ENCODE data around the gene MYLK.

MYLK gene

DNA sequence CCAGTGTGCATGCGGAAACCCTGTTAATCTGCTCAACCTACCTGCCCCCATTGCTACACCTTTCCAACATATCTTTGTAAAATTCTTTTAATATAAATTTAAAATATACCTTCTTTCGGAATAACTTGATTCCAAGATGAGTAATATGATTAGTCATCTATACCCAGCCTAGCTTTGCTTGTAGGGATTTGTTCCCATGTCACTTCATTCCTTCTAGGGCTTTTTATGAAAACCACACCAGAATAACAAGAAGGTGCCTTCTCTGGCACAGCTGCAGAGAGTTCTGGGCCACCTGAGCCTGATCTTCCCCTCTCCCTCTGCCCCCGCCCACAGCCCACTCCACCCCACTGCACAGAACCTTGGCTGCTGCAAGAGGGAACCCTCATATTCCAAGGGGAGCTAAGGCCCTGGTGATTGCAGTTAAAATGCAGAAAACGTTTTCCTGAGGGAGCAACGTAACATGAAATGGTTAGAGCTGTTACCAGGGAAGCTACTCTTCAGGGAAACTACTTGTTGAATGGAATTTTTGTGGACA is 260.7 kb downstream of the MYLK start:
- DNase-seq (ENCODE audit: low read depth), result no peak
- TF ChIP-seq, protein P1, sequence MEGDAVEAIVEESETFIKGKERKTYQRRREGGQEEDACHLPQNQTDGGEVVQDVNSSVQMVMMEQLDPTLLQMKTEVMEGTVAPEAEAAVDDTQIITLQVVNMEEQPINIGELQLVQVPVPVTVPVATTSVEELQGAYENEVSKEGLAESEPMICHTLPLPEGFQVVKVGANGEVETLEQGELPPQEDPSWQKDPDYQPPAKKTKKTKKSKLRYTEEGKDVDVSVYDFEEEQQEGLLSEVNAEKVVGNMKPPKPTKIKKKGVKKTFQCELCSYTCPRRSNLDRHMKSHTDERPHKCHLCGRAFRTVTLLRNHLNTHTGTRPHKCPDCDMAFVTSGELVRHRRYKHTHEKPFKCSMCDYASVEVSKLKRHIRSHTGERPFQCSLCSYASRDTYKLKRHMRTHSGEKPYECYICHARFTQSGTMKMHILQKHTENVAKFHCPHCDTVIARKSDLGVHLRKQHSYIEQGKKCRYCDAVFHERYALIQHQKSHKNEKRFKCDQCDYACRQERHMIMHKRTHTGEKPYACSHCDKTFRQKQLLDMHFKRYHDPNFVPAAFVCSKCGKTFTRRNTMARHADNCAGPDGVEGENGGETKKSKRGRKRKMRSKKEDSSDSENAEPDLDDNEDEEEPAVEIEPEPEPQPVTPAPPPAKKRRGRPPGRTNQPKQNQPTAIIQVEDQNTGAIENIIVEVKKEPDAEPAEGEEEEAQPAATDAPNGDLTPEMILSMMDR (IDR thresholded peaks at IDR 0.05; ENCODE audit: insufficient read depth, low read depth, low read length, missing control alignments), result no peak
- no peak overlapping the region for H3K4me3 ChIP-seq (ENCODE audit: low read depth, low read length)

DNA sequence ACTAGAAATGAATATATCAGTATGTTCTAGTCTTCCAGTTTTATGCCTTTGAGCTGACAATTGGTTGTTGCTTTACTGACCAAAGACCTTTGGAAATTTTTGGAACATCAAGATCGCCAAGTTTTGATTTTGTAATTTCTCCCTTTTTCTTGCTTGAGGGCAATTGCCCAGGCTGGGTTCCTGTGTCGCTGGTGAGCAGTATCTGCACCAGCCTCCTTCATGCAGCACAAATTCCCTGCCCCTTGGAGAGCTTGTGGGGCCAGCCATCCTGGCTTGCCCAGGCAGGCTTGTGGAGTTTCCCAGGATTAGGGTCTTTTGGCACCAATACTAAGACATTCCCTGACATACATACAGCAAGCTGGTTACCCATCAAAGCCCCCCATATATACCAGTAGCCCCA is 261.4 kb downstream of the MYLK start:
- no peak for DNase-seq (ENCODE audit: low read depth)
- TF ChIP-seq, protein P1 (IDR thresholded peaks at IDR 0.05; ENCODE audit: insufficient read depth, low read depth, low read length, missing control alignments), result no peak
- no peak overlapping the region for H3K4me3 ChIP-seq (ENCODE audit: low read depth, low read length)

GRCh38 chr3:123621850-123622189 is 262.3 kb downstream of the MYLK start:
- no peak for DNase-seq (ENCODE audit: low read depth)
- TF ChIP-seq, protein P1 (IDR thresholded peaks at IDR 0.05; ENCODE audit: insufficient read depth, low read depth, low read length, missing control alignments), result no peak
- no peak overlapping the region for H3K4me3 ChIP-seq (ENCODE audit: low read depth, low read length)

DNA sequence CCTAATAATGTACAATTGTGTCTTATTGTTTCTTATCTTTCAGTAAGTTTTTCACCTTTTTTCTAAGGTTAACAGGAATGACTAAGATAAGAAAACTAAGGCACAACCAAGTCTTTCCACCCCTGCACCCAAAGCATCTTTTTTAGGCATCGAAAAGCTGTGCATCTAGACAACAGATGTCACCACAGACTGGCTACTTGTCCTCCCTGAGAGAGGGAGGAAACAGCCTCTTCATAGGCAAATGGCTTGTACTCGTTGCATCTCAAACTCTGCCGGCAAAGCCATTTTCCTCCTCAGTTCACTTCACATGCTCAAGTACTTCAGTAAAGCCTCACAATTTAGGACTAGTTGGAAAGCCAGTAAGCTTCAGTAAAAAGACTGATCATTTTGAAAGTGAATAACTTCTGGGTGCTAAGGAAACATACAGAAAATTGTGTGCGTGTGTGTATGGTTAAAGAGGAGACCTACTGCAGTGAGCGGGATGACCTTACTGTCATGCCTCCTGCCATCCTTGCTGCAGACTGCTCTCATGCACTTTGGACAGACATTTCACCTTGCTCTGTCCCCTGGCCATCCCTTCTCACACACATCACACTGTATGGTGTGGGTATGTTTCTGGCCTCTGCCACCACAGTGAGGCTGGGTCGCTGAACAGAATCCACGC is 262.8 kb downstream of the MYLK start:
- H3K4me3 ChIP-seq (ENCODE audit: low read depth, low read length), result no peak overlapping the region
- no peak for DNase-seq (ENCODE audit: low read depth)
- TF ChIP-seq, protein P1 (IDR thresholded peaks at IDR 0.05; ENCODE audit: insufficient read depth, low read depth, low read length, missing control alignments), result no peak

DNA sequence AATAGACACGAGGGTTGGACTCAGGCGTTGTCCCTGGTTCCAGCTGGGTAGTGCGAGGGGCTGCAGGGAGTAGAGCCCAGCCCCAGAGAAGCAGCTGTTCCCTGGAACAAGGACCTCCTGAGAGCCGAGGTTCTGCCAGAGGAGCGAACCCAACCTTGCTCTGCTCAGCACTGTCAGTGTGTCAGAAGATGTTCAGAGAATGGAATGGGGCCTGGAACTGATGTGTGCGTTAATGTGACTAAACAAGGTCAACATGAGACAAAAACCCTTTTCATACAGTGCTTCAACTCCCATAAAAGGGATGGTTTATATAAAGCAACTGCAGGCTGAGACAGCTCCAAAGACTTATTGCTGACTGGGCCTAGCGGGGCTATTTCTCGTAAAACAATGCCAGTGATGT is 263.8 kb downstream of the MYLK start:
- DNase-seq (ENCODE audit: low read depth), result no peak
- TF ChIP-seq, protein P1 (IDR thresholded peaks at IDR 0.05; ENCODE audit: insufficient read depth, low read depth, low read length, missing control alignments), result no peak
- H3K4me3 ChIP-seq (ENCODE audit: low read depth, low read length), result no peak overlapping the region

DNA sequence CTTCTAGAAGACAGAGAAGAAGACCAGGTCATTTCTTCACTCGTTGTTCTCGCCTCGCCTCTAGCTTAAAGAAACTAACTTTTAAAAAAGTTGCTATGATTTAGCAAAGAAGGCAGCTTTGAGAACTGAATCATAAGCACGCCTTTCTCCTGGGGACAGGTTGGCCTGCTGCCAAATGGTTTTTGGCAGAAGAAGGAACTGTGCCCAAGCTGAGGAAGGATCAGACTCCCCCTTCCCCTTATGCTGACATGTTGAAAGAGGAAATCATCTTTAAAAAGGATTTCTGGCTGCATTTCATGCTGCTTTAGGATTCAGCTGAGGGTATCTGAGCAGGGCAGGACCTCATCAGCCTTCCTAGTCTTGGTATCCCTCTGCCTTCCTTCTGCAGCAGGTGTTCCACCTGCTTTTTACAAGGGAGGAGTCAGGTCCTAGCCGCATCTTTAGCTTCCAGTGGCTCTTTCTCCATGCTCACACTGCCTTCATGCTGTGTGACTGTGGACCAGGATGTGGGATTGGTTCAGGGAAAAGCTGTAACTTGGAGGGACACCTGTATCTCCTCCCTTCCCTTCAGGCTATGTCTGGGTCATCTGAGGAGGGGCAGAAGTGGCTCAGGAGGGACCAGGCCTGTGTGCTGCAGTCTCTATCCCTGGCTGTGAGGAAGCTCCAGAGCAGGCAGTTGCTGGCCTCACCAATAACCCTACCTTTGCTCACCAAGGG is 265.2 kb downstream of the MYLK start:
- H3K4me3 ChIP-seq (ENCODE audit: low read depth, low read length), result no peak overlapping the region
- TF ChIP-seq, protein P1 (IDR thresholded peaks at IDR 0.05; ENCODE audit: insufficient read depth, low read depth, low read length, missing control alignments), result no peak
- no peak for DNase-seq (ENCODE audit: low read depth)

Measured in GM12865 (cell line).